Measurements from ENCODE around the gene SLC44A4. TPM values are rescaled to one million over a fixed set of nuclear protein-coding genes. Genes with fewer than 3 reads are reported as not detected.

The SLC44A4 gene
- total and polyA plus RNA-seq, 2 of the 8 experiments (the other 6 are each of a cell fraction or from before 2014, with no cell fraction given), result 4.8 to 7.0 TPM

DNA sequence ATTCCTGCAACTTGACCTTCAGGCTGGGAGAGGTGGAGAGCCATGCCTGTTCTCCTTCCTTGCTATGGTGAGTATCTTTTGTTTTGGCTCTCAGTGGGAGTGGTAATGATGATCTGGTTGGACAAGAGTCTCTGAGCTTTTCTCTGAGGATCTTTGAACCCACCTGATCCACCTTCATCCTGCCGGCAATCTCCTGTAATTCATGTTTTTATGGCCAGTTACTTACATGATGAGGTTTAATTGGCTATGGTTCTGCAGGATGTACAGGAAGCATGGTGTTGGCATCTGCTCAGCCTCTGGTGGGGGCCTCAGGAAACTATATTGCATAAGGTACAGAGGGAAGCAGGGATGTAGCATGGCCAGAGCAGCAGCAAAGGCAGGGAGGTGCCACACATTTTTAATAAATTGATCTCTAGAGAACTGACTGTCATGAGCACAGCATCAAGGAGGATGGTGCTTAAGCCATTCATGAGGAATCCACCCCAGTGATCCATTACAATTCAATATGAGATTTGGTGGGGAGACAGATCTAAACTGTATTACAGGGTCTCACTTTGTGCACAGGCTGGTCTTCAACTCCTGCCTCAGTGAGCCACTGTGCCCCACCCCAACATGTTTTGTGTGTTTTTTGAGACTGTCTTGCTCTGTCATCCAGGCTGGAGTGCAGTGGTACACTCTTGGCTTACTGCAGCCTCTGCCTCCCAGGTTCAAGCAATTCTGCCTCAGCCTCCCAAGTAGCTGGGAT lies 41.3 kb downstream of the SLC44A4 start:
- Histone ChIP-seq H3K4me1 (replicated peaks in 1 of 4; ENCODE audit: control insufficient read depth in 3 of 4, insufficient read depth in 4 of 4, low read length in 3 of 4) (peaks cover 2 to 9% (median 6%) of the 10 kb centered on the region in 4 experiments; a peak in 4 of 7 replicates), H3K56ac (replicated peaks; ENCODE audit: insufficient read length, low read depth, low read length) (no peak overlapping the region), H2BK5ac (ENCODE audit: low read depth, low read length) (peak overlapping the region; percentile 26), H2AFZ (ENCODE audit: low read length) (no peak overlapping the region), H3K4me2 (ENCODE audit: insufficient read depth in 1 of 2, low read depth in 2 of 2, low read length in 2 of 2) (peak overlapping the region; percentile 84 to 99), H3K4ac (replicated peaks; ENCODE audit: insufficient read length, low read depth, low read length) (no peak overlapping the region), H4K5ac (ENCODE audit: insufficient read length, low read depth, low read length) (no peak overlapping the region), H3K9me3 (ENCODE audit: insufficient read depth in 2 of 2, low read depth in 1 of 2, low read length in 1 of 2) (no peaks in the 10 kb centered on the region), H2BK20ac (ENCODE audit: low read length) (no peak overlapping the region), H3K14ac (ENCODE audit: insufficient read length) (no peak overlapping the region), H3K79me1 (ENCODE audit: low read depth, low read length) (peaks cover 3% of the 10 kb centered on the region; the same call in 1 of the 2 replicates), H3K9ac (replicated peaks in 1 of 4; ENCODE audit: extremely low read depth in 1 of 4, low read depth in 3 of 4, low read length in 3 of 4) (peak overlapping the region in 2 of 4 experiments; percentile 20 to 45; a peak in 4 of 7 replicates), H3K27me3 (replicated peaks in 1 of 4; ENCODE audit: control insufficient read depth in 3 of 4, extremely low read depth in 1 of 4, insufficient read depth in 3 of 4, low read length in 3 of 4) (no peaks in the 10 kb centered on the region), H2AK5ac (ENCODE audit: low read depth, low read length) (no peak overlapping the region), H3K23ac (ENCODE audit: insufficient read length) (no peak overlapping the region), H3K36me3 (ENCODE audit: control insufficient read depth in 2 of 4, insufficient read depth in 4 of 4, low read length in 3 of 4) (peaks cover 34 to 68% (median 48%) of the 10 kb centered on the region in 4 experiments), H4K8ac (ENCODE audit: extremely low read depth, insufficient read depth, low read length) (no peak overlapping the region), H2BK12ac (ENCODE audit: low read depth, low read length) (no peak overlapping the region), H3K23me2 (ENCODE audit: low read depth, low read length) (peaks cover 15% of the 10 kb centered on the region), H3K27ac (ENCODE audit: low read depth, low read length) (0 out of 2 replicates have a peak overlapping the region, but pooled peaks have one; percentile 8), H3K4me3 (ENCODE audit: extremely low read depth in 1 of 4, insufficient read depth in 2 of 4, low read depth in 3 of 4, low read length in 4 of 4) (peak overlapping the region; percentile 70 to 99 (median 92)), H2BK120ac (replicated peaks; ENCODE audit: low read depth, low read length) (no peak overlapping the region), H4K91ac (replicated peaks; ENCODE audit: insufficient read length, low read length) (no peak overlapping the region), H4K20me1 (replicated peaks in 1 of 2; ENCODE audit: control insufficient read depth in 1 of 2, insufficient read depth in 2 of 2, low read length in 2 of 2) (peaks cover 18 to 23% of the 10 kb centered on the region in 2 experiments), H3K18ac (ENCODE audit: extremely low read depth, low read length) (no peak overlapping the region), H3K79me2 (ENCODE audit: control insufficient read depth in 1 of 2, insufficient read depth in 2 of 2, low read length in 2 of 2) (peaks cover 17 to 37% of the 10 kb centered on the region in 2 experiments), H2BK15ac (ENCODE audit: low read length) (no peak overlapping the region)
- WGBS, 2 experiments (ENCODE audit: extremely low coverage in 1 of 2, insufficient coverage in 1 of 2, insufficient read length in 1 of 2, insufficient replicate concordance in 2 of 2, low coverage in 1 of 2, low lambda C conversion rate in 2 of 2, missing lambda C conversion rate in 1 of 2), result 87% methylated on average over 1 of the region's 1 CpG; no CpG with 5 or more reads in 1 of the 2 experiments
- DNase-seq (ENCODE audit: low read depth in 1 of 2, low spot score in 2 of 2) (no peak), FAIRE-seq (no peak)
- ChIA-PET CTCF (ENCODE audit: partially characterized antibody) (interaction anchor here (0.9 to 4.5 kb wide), 7 partner anchors 11 to 86 kb away, joined by 3 to 15 read pairs (median 5); partner anchors contain the start of genes HSPA1B and NEU1), POLR2A (ENCODE audit: partially characterized antibody) (interaction anchor here (0.8 to 11.4 kb wide), 27 partner anchors 10 to 240 kb away, joined by 3 to 189 read pairs (median 6); partner anchors contain the start of genes HSPA1A, HSPA1B, HSPA1L and LY6G6D)
- no peak for TF ChIP-seq CHD2 (IDR thresholded peaks at IDR 0.05; ENCODE audit: low read length)
- 0 out of 2 replicates have a peak, but pooled peaks have one; percentile 30 for TF ChIP-seq POLR2AphosphoS5 (IDR thresholded peaks at IDR 0.05; ENCODE audit: low read depth, low read length)

All from H1 (cell line).